Measurements from ENCODE around the gene OGDH.
"Not testable (repeated sequence)": the region's sequence is repeated elsewhere in the genome, so short reads cannot be mapped to it uniquely, and the experiment has no call there.

The OGDH gene

GRCh38 chr7:44709011-44709915, 102.8 kb downstream of the OGDH start:
- DNase-seq, result no peak

- no peak for DNase-seq
These were observed 103.6 kb downstream of the OGDH start for GRCh38 chr7:44709945-44710596.

- DNase-seq, result no peak
These were observed 105.1 kb downstream of the OGDH start for GRCh38 chr7:44711528-44711927.

DNA sequence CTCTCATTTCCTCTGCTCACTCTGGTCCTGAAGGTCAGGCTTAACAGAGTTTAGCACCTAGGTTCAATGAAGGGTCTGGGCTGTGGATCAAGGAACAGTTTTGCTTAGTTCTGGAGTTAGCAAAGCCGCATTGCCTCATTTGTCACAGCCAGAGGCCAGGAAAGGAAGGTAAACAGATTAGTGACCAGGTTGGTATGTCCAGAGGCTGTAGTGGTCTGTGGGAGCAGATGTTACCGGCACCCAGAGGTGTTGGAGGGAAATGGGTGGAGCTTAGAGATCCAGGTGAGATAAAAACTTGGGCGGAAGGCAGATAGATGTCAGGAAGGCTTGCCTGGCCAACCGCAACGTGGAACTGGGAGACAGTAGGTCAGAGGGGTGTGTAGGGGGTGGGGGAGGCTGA, 105.6 kb downstream of the OGDH start:
- DNase-seq, result no peak

DNA sequence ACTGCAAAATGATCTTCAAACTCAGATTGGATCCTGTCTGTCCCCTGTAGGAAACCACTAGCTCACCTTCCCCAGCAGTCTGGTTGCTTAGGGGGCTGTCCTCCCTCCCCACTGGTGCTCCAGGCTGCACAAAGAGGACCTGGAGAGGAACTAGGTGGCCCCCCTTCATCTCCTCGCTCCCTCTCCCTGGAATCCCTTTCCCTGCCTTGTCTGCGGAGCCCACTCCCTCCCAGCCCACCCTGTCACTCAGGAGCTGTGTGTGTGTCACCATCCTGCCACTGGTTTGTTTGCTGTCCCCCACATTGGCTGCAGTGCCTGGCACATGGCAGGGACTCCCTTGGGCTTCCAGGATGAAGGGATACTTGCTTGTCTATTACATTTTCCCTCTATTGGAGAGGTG, 106.7 kb downstream of the OGDH start:
- DNase-seq, result no peak

- no peak for DNase-seq
These were observed 107.4 kb downstream of the OGDH start for GRCh38 chr7:44713680-44714335.

DNA sequence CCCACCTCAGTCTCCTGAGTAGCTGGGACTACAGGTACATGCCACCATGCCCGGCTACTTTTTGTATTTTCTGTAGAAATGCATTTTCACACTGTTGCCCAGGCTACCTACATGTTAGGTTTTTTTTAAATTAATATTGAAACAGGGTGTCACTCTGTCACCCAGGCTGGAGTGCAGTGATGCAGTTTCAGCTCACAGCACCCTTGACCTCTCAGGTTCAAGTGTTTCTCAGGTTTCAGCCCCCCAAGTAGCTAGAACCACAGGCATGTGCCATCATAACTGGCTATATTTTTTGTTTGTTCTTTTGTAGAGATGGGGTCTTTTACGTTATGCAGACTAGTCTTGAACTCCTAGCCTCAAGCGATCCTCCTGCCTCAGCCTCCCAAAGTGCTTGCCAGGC, 109.8 kb downstream of the OGDH start:
- DNase-seq, result no peak

- DNase-seq, result no peak
These were observed 113.9 kb downstream of the OGDH start for GRCh38 chr7:44720301-44720700.

GRCh38 chr7:44724276-44724675, 117.8 kb downstream of the OGDH start:
- DNase-seq, result no peak

DNA sequence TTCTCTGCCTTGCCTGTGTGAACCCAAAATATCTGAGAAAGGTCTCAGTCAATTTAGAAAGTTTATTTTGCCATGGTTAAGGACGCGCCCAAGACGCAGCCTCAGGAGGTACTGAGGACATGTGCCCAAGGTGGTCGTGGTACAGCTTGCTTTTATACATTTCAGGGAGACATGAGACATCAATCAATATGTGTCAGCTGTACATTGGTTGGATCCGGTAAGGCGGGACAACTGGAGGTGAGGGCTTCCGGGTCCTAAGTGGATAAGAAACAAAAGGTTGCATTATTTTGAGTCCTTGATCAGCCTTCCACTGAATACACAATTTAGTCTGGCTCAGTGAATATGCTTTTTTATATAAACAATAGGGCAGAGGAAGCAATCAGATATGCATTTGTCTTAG, 119.8 kb downstream of the OGDH start:
- not testable (repeated sequence) for DNase-seq

GRCh38 chr7:44727158-44727936, 120.9 kb downstream of the OGDH start:
- DNase-seq, result no peak

- DNase-seq, result no peak
These were observed 121.5 kb downstream of the OGDH start for GRCh38 chr7:44727937-44728262.

- no peak for DNase-seq
These were observed 123.6 kb downstream of the OGDH start for GRCh38 chr7:44729949-44730590.

DNA sequence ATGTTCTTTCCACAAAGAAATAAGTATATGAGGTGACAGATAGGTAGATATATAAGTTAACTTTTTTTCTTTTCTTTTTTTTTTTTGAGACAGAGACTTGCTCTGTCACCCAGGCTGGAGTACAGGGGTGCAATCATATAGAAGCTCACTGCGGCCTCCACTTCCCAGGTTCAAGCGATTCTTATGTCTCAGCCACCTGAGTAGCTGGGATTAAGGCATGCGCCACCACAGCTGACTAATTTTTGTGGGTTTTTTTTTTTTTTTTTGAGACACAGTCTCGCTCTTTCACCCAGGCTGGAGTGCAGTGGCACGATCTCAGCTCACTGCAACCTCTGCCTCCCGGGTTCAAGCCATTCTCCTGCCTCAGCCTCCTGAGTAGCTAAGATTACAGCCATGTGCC, 126.5 kb downstream of the OGDH start:
- DNase-seq, result not testable (repeated sequence)

GRCh38 chr7:44733708-44734481, 127.5 kb downstream of the OGDH start:
- no peak for DNase-seq

- DNase-seq, result no peak
These were observed 129.2 kb downstream of the OGDH start for GRCh38 chr7:44735403-44736165.

- no peak for DNase-seq
These were observed 130.5 kb downstream of the OGDH start for GRCh38 chr7:44736896-44737295.

DNA sequence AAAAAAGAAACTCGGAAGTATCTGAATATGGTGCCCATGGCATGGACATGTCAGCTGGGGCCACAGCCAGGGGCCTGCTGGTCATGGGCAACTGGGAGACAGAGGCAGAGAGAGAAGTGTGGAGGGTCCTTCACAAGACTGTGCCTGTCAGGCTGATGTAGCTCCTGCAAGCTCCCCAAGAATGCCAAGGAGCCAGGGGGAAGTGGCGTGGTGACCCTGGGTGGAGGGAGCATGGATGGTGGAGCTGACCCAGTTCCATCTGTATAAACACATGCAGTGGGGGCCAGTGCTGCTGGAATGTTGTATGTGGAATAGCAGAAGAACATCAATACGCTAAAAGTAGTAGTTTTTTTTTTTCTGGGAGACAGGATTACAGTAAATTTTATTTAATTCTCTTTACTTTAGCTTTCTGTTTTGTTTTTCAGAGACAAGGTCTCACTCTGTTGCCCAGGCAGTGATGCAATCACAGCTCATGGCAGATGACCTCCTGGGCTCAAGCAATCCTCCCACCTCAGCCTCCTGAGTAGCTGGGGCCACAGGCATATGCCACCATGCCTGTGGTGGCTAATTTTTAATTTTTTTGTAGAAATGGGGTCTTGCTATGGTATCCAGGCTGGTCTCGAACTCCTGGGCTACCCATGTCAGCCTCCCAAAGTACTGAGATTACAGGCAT, 131.8 kb downstream of the OGDH start:
- DNase-seq, result no peak

GRCh38 chr7:44738876-44739665, 132.6 kb downstream of the OGDH start:
- no peak for DNase-seq

GRCh38 chr7:44740055-44740454, 133.6 kb downstream of the OGDH start:
- DNase-seq, result no peak
